Sciatic nerve (tissue), 2 donors: ENCODE measurements around the gene MEGF8. TPM values are rescaled to one million over a fixed set of nuclear protein-coding genes. Genes with fewer than 3 reads are reported as not detected.

ENCODE experiments used
- ATAC-seq: fragments of 200-7000 bp; cut with Tn5 transposase; one replicate; pipeline ENCODE4 v1.9.1; 2020; ENCODE audit warnings: mild to moderate bottlenecking, moderate library complexity
- DNase-seq: peaks from one replicate; pipeline ENCODE4 v3.0.0-alpha.2; 2020; ENCODE audit warnings: low spot score
- intact Hi-C: fragments of 100-400 bp; cut with DNase I; formaldehyde crosslinking; loops from one replicate; pipeline ENCODE4 v1.14.2; 2022
- total RNA-seq: library from RNA; stranded (reverse); fragmentation: NEBNext Ultra II Directional; extraction: Animal tissue kit (Norgen Biotek cat#: 25700); gene quantifications from one replicate; pipeline ENCODE4 v1.2.1, GENCODE V29; 2021
- donor health status: DM: no; HTN: no; CAD: no.
- donor health status: DM: no; HTN: no; CAD: no.

Gene MEGF8, protein sequence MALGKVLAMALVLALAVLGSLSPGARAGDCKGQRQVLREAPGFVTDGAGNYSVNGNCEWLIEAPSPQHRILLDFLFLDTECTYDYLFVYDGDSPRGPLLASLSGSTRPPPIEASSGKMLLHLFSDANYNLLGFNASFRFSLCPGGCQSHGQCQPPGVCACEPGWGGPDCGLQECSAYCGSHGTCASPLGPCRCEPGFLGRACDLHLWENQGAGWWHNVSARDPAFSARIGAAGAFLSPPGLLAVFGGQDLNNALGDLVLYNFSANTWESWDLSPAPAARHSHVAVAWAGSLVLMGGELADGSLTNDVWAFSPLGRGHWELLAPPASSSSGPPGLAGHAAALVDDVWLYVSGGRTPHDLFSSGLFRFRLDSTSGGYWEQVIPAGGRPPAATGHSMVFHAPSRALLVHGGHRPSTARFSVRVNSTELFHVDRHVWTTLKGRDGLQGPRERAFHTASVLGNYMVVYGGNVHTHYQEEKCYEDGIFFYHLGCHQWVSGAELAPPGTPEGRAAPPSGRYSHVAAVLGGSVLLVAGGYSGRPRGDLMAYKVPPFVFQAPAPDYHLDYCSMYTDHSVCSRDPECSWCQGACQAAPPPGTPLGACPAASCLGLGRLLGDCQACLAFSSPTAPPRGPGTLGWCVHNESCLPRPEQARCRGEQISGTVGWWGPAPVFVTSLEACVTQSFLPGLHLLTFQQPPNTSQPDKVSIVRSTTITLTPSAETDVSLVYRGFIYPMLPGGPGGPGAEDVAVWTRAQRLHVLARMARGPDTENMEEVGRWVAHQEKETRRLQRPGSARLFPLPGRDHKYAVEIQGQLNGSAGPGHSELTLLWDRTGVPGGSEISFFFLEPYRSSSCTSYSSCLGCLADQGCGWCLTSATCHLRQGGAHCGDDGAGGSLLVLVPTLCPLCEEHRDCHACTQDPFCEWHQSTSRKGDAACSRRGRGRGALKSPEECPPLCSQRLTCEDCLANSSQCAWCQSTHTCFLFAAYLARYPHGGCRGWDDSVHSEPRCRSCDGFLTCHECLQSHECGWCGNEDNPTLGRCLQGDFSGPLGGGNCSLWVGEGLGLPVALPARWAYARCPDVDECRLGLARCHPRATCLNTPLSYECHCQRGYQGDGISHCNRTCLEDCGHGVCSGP (N-terminal part only)
- 35.1 TPM for total RNA-seq

DNA sequence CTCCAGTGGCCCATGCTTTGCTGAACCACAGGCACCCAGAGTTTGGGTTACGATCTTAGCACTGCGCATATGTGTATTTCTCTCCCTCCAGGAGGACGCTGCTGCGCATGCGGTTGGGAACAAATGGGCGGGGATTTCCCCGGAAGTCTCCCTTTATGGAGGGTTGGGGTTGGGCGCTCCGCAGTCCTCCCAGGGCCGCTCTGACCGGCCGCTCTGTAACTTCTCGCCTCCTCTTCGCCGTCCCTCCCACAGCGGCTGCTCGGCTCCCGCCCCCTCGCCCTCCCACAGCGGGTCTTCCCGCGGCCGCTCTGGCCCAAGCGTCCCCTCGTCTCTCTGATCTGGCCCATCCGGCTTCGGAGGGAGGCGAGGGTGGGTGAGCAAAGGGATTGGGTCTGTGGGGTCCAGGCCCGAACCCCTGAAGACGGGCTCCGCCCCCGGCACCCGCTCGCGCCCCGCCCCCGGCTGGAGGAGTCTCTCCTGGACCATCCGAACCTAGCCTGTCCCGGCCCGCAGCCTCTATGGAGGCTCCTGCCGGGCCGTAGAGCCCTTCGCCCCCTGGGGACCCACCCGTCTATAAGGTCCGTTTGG is at the start of gene MEGF8:
Gene MEGF8 (plus strand): TSS at position 328 of the 588 bp plus-strand sequence. CDS start 609 bp downstream, outside the sequence.
- intact Hi-C loops, result loop anchor here (10.0 kb wide), 1 partner anchor 191 kb away; the partner anchor contains the start of gene POU2F2
- ATAC-seq (peak; percentile 98), DNase-seq (peak; percentile 99)

DNA sequence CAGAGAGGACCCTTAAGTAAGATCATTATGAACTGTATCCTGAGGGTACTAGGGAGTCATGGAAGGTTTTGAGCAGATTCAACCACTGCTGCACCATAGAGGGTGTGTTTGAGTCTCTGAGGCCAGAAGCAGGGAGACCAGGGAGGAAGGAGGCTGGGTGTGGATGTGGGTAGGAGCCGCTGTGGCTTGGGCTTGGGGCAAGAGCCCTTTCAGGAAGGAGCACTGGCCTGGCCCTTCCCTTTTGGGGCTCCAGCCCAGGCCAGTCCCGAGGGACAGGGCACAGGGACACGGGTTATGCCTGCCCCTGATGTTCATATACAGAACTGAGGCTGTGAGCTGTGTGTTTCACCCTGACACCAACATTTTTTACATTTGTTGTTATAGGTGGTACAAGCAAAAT is 49.2 kb upstream of the MEGF8 start:
- ATAC-seq (no peak), DNase-seq (no peak)
- intact Hi-C loops, result no loop called here

DNA sequence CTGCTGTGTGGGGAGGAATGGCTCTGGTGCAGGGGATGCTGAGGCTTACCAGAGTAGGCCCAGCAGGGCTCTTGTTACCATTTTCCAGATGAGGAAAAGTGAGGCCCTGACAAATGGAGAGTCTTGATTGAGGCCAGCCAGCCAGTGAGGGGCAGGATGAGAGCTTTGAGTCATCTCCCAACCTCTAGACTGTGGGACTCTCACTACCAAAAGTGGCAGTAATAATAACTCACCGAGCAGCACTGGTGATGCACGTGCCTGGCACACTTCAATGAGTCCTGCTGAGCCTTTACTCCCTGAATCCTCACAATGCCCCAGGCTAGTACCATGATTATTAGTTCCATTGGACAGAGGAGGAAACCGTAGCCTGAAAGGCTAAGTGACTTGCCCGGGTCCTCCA is 48.6 kb upstream of the MEGF8 start:
- intact Hi-C loops, result no loop called here
- no peak for ATAC-seq
- DNase-seq, result no peak

DNA sequence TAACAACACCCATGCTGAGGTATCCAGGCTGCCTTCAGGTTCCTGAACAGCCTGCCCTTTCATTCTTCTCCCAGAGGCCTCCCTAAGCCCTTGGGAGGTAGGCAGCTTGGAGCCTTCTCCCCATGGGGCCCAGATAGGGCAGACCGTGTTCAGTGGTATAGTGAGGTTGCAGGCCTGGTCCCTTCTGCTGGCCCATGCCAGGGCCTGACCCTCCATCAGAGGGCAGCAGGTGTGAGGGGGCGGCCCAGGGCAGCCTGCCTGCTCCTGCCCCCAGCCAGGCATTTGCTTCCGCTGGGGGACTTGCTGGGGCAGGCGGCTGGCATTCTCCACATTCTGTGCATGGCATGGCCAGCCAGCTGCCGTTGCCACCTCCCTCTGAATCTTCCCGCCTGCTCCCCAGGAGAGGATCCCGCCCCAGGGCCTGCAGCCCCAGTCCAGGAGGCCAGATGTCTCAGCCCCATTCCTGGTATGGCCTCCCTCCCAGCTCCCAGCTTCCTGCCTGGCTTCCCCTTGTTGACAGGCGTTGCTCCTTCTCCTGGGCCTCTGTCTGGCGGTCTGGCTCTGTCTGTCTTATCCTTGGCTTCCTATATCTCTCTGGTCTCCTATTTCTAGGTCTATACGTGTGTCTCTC is 47.5 kb upstream of the MEGF8 start:
- intact Hi-C loops, result no loop called here
- peak; percentile 63 for DNase-seq
- ATAC-seq, result no peak

DNA sequence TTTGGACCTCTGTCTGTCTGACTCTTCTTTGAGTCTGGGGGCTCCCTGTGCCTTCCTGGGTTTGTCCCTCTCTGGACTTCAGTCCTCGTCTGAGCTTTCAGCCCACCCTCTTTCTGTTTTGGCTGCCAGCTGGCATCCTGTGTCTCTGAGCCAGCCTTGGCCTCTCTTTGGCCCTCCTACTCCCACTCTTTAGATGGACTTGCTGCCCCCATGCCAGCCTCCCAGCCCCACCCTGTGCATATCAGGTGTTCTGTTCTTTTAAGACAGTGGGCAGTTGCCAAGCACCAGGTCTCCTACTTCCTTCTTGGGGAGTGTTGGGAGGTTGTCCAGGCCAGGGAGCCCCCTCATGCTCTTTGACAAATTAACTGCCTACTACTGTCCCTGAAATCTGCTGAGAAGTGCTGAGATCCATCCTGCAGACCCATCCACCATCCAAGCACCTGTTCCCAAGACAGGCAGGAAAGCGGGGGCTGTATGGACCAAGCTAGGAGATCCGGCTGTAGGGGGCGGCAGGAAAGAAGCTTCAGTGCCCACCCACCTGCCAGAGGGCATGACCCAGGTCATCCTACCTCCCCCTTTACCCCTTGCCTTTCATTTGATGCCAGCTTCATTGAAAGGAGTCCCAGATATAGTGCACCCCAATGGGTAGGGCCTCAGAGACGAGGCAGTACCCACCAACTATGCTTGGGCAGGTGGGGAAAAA is 46.8 kb upstream of the MEGF8 start:
- intact Hi-C loops, result no loop called here
- ATAC-seq, result no peak
- DNase-seq, result peak; percentile 60

DNA sequence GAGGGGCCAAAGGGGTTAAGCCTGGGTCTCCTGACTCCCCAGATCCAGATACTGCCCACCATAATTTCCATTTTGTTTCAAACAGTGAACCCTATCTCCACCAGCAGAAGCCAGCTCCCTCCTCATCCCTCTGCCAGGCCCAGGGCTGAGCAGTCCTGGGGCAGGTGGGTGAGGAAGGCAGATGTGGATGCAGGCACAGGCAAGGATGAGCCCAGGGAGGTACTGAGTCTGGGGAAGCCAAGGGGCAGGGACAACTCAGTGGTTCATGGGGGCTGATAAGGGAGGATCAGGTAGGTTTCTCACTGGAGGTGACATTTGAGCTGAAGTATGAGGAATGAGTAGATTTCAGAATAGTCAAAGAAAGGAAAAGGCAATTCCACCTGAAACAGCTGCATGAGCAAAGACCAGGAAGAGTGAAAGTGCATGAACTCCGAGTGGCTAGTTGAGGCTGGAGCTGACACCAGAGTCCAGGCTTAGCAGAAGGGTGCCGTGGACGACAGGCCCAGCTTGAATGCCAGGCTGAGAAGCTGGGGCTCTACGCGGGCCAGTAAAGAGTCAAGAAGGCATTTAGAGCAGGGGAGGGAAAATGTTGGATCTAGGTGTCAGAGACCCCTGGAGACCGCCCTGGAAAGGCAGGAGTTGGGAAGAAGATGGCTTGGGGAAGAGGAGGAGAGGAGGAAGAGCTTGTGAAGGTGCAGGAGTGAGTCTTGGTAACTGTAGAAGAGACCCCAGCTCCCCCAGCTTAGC is 46.1 kb upstream of the MEGF8 start:
- DNase-seq (peak; percentile 61), ATAC-seq (no peak)
- intact Hi-C loops, result no loop called here

DNA sequence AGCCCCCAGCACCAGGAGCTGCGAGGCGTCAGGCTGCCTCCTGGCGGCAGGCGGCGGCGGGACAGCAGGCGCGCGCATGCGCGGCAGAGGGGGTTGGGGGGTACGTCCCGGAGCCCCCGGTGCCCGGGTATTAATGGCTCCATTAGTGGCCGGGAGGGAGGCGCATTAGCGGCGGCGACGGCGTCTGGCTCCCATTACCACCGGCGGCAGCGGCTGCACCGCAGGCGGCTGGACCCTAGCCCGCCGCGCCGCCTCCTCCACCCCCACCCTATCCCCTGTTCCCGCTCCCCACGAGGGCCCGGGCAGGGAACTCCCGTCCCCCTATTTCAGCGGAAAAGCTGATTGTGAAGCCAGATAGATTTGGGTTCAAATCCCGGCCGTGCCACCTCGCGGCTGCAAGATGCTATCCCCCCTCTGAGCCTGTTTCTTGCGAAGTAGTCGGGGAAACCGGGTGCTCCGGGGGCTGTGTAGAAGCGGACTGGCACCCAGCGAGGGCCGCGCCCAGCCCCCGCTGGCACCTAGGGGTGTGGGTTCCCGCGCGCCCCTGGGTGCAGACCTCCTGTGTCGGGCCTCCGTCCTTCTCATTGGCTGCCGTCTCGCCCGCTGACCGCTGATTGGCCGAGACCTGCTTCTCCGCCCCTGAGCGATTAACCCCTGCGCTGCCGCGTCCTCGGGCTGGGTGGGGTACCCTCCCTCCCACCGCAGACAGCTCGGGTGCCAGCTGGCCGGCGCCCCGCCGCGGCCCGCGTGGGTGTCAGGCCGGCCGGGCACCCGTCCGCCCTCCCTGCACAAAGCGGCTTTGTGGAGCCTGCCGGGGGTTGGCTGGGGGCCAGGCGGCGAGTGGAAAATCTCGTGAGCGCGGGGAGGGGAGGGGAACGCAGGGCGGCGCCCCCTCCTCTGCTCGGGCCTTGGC is 45.3 kb upstream of the MEGF8 start:
- intact Hi-C loops, result no loop called here
- peak; percentile 71 for ATAC-seq
- DNase-seq, result peak; percentile 97

DNA sequence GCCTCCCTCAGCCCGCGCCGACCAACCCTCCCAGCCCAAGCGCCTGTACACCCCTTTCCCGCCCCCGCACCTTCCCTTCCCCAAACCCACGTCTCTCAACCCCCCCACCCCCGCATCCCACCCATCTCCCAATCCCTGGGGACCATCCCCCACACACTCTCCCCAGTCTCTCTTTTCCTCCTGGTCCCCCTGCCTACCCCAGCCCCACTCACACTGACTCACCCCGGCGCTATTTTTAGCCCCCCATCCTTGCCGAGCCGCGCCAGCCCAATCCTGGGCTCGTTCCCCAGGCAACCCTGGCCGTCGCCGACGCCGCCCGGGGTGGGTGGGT is 44.7 kb upstream of the MEGF8 start:
- ATAC-seq (peak; percentile 5), DNase-seq (no peak)
- intact Hi-C loops, result no loop called here

DNA sequence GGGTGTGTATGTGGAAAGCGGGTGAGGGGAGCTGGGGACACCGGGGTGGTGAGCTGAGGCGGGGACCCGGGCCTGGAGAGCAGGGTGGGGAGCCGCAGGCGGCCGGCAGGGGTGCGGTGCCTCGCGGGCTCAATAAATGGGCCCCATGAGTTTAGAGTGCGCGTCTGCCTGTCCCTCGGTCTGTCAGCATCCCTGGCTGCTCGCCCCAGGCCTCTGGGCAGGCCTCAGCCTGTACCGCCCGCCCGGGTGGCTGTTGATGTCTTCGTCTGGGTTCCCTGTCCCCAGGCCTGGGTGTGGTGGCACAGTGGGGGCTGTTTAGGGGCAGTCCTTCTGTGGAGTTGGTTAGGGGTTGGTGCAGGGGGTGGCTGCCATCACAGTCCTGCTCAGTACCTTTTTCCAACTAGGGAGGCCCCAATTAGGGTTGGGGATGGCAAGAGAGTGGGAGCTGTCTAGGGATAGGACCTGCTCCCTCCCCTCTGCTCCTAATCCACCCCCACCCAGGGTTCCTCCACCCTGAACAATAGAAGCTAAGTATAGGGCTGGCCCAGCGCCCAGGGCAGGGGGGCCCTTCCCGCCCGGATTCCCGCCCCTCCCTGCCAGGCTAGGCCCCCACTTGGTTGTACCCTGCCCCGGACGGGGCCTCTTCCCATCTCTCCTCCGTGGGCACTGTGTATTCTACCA is 44.1 kb upstream of the MEGF8 start:
- ATAC-seq, result peak; percentile 4
- intact Hi-C loops, result no loop called here
- peak; percentile 85 for DNase-seq

DNA sequence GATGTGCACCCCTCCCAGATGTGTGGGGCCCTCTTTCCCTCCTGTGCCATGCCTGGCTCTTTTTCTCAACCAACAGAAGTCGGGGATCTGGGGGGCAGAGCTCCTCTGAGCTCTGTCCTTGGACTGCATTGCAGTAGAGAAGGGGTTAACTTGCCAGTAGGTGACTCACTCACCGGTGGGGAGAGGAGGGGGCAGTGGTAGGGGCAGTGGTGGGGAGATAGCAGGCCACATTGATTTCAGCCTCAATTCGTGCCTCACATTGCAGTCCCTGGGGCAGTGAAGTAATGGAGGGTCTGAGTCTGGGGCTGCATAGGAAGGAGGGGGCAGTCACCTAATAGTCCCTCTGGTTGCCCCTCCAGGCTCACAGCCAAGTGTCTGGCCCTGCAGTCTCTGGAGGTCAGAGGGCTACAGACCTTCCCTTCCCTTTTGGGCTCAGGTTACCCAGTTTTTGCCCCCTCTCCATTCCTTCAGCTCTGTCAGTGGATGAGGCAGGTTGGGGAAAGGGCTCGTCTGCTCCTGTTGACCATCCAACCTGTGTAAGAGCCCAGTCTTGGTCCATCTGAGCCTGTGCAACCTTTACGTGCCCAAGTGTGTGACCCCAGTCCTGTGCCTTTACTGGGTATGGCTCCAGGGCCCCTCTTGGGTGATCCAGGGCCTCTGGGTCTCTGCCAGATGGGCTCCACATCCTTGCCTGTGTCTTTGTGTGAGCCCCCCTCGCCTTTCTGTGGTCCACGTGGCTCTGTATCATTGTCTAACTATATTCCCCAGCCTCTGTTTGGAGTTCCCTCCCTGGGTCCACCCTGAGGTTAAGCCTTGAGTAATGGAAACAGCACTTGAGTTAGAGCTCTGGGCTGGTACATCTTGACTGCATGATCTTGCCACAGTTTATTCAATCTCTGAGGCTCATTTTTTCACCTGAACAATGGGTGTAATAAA is 43.3 kb upstream of the MEGF8 start:
- intact Hi-C loops, result no loop called here
- no peak for ATAC-seq
- DNase-seq, result peak; percentile 74

DNA sequence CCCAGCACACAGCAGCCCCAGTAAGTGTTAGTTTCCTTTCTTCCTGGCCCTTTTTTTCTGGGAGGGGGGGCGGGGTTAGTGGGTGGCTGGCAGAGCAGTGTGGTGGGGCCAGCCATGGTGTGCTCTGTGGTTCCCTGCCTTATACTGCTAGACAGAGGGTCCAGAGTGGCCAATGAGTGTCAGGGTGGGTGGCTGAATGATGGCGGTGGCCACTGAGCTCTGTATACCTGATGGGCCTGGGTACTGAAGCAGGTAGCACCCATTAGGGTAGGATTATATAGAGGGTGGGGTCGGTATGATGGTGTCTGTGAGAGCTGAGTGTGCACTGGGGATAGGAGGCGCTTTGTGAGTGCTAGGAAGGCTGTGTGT is 42.6 kb upstream of the MEGF8 start:
- intact Hi-C loops, result no loop called here
- DNase-seq (no peak), ATAC-seq (no peak)

DNA sequence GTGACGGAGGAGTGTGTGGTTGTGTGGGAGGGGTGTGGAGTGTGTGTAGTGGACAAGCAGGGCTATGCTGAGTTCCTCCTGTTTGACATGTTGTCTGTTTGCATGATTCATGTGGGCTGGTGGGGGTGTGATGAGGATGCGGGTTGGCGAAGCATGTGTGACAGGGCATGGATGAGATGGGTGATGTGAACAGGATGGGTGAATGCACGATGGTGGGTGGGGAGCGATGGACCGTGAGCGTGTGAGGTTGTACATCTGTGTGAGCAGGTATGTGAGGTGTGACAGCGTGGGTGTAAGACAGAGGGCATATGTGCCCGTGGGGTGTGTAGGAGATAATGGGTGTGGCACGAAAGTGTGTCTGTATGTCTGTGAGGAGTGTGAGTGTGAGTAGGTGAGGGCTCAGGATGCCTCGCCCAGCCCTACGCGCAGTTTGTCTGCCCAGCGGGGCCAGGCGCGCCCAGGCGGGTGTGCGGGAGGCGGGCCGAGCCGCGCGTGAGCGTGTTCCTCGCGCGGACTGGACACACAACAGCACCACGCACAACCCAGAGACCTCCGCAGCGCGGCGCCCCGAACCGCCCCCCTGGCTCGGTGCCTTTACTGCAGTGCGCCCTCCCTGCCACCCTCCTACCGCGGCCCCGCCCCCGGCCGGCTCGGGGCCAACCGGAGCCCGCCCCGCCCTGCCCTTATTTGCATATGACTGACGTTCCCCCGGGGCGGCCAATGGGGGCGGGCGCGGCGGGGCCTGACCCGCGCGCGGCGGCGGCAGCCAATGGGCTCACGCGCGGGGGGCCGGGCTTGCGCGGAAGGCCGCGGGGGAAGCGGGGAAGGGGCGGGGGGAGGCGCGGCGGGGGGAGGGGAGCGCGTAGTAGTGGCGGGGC is 42.0 kb upstream of the MEGF8 start:
- intact Hi-C loops, result no loop called here
- DNase-seq, result peak; percentile 98
- ATAC-seq, result peak; percentile 64

DNA sequence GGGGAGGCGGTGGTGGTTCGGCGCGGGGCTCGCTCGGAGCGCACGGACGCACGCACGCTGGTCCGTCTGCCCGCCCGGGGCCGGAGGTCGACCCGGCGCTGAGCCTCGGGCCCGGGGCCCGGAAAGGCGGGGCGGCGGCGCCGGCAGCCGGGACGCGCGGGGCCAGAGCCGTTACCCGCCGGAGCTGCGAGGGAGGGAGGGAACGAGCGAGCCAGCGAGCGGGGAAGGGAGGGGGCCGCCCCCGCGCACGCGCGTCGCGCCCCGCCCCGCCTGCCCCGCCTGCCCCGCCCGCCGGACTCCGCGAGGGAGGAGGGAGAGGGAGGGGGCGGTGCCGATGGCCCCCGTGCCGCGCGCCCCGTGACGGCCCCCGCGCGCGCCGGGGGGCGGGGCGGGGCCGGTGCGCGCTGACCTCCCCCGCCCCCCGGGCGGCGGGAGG is 41.4 kb upstream of the MEGF8 start:
- intact Hi-C loops, result no loop called here
- ATAC-seq, result peak; percentile 1
- DNase-seq, result peak; percentile 91
